ENCODE results near the gene TTLL11.

Gene TTLL11

GRCh38 chr9:121830441-121831140 lies 262.5 kb downstream of the TTLL11 start:
- no peak for DNase-seq (ENCODE audit: low read depth)

- no peak for DNase-seq (ENCODE audit: low read depth)
Observed at GRCh38 chr9:121827251-121827967, 265.7 kb downstream of the TTLL11 start.

GRCh38 chr9:121826711-121827110 lies 266.4 kb downstream of the TTLL11 start:
- no peak for DNase-seq (ENCODE audit: low read depth)

- DNase-seq (ENCODE audit: low read depth): no peak
Observed at GRCh38 chr9:121825031-121825691, 267.9 kb downstream of the TTLL11 start.

- no peak for DNase-seq (ENCODE audit: low read depth)
Observed at GRCh38 chr9:121824651-121825030, 268.5 kb downstream of the TTLL11 start.

GRCh38 chr9:121823451-121824169 lies 269.5 kb downstream of the TTLL11 start:
- DNase-seq (ENCODE audit: low read depth): no peak

- no peak for DNase-seq (ENCODE audit: low read depth)
Observed at GRCh38 chr9:121822093-121823085, 270.7 kb downstream of the TTLL11 start.

GRCh38 chr9:121821326-121821725 lies 271.8 kb downstream of the TTLL11 start:
- no peak for DNase-seq (ENCODE audit: low read depth)

- no peak for DNase-seq (ENCODE audit: low read depth)
Observed at GRCh38 chr9:121820286-121821005, 272.7 kb downstream of the TTLL11 start.

- no peak for DNase-seq (ENCODE audit: low read depth)
Observed at GRCh38 chr9:121819428-121820231, 273.5 kb downstream of the TTLL11 start.

- no peak for DNase-seq (ENCODE audit: low read depth)
Observed at GRCh38 chr9:121818841-121819427, 274.2 kb downstream of the TTLL11 start.

GRCh38 chr9:121818016-121818661 lies 275.0 kb downstream of the TTLL11 start:
- DNase-seq (ENCODE audit: low read depth): no peak

- no peak for DNase-seq (ENCODE audit: low read depth)
Observed at GRCh38 chr9:121817476-121817875, 275.6 kb downstream of the TTLL11 start.

- no peak for DNase-seq (ENCODE audit: low read depth)
Observed at GRCh38 chr9:121816845-121817450, 276.2 kb downstream of the TTLL11 start.

- DNase-seq (ENCODE audit: low read depth): no peak
Observed at GRCh38 chr9:121816449-121816817, 276.7 kb downstream of the TTLL11 start.

- no peak for DNase-seq (ENCODE audit: low read depth)
Observed at GRCh38 chr9:121815546-121816448, 277.3 kb downstream of the TTLL11 start.

- DNase-seq (ENCODE audit: low read depth): no peak
Observed at GRCh38 chr9:121815084-121815483, 278.0 kb downstream of the TTLL11 start.
